LoVo (cell line): Measurements from ENCODE around the gene TNFAIP2.
A peak's percentile ranks its signal among the peaks of the same experiment; 100 is the strongest.

Experiments used
- DNase-seq: peaks from one replicate; pipeline ENCODE4 v3.0.0-alpha.2; 2016; ENCODE audit warnings: low spot score

The TNFAIP2 gene

GRCh38 chr14:103121846-103122584 lies 1.2 kb upstream of the TNFAIP2 start:
- no peak for DNase-seq

- no peak for DNase-seq
Measured at GRCh38 chr14:103122585-103122946, 695 bp upstream of the TNFAIP2 start.

DNA sequence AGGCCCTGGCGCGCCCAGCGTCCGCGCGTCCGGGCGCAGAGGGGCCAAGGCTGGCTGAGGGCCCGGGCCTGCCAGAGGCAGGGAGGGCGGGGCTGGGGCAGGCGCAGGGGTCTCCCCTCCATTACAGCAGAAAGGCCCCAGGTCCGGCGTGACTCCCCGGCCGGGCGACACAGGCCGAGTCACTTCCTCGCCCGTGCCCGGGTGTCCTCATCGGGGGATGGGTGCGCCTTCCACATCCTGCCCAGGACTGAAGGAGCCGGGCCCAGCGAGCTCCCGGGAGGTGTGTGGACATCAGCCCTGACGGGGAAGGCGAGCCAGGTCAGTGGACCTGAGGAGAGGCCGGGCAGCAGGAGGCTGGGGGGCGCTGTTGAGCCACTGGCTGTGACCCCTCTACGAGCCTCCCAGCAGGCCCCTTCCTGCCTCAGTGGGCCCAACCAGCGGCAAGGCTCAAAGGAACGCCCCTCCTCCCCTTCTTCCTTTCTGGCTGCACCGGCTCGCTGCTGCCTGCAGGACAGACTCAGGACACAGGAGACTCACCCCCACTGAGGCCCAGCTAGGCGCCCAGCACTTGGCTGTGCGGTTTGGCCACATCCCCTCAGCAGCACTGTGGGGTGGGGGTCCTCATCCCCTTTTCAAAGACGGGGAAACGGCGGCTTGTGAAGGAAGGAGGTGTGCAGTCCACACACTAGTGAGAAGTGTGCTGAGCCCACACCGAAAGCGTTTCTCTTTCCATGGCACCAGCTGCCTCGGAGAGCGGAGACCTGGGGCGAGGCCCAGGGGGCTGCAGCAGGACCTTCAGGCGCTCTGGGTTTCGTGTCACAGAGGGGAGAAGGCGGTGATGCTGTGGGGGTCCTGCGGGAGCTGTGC lies 606 bp downstream of the TNFAIP2 start:
- no peak for DNase-seq

GRCh38 chr14:103124501-103125001 lies 1.3 kb downstream of the TNFAIP2 start:
- DNase-seq, result no peak

- DNase-seq, result no peak
Measured at GRCh38 chr14:103125098-103126070, 2.1 kb downstream of the TNFAIP2 start.

DNA sequence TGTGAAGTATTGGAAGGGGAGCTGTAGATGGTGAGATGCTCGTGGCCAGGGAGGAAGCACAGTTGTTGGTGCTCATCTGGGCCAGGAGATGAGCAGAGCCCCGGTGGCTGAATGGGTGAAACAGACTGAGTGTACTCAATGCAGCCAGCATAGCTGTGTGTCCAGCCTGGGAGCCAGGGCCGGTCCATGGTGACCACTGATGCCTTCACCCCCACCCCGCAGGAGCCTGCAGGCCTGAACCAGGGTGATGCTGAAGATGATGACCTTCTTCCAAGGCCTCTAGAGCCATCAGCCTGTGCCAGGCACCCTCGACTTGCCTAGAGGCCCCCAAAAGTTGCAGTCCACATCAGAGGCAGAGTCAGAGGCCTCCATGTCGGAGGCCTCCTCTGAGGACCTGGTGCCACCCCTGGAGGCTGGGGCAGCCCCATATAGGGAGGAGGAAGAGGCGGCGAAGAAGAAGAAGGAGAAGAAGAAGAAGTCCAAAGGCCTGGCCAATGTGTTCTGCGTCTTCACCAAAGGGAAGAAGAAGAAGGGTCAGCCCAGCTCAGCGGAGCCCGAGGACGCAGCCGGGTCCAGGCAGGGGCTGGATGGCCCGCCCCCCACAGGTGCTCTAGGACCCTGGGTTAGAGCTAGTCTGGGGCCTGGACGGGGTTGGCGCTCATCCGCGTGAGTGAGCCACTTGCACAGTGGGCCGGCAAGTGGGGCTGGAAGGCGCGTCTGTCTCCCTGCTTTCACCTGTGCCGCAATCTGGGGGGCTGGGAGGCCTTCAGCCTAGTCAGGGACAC lies 3.0 kb downstream of the TNFAIP2 start:
- DNase-seq, result no peak

DNA sequence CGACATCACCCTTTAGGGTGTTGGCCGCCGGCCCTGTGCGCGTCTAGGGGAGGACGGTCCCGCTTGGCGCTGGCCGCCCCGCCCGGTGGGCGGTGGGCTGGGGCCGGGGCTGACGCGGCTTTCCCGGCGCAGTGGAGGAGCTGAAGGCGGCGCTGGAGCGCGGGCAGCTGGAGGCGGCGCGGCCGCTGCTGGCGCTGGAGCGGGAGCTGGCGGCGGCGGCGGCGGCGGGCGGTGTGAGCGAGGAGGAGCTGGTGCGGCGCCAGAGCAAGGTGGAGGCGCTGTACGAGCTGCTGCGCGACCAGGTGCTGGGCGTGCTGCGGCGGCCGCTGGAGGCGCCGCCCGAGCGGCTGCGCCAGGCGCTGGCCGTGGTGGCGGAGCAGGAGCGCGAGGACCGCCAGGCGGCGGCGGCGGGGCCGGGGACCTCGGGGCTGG lies 3.6 kb downstream of the TNFAIP2 start:
- DNase-seq, result peak; percentile 75

DNA sequence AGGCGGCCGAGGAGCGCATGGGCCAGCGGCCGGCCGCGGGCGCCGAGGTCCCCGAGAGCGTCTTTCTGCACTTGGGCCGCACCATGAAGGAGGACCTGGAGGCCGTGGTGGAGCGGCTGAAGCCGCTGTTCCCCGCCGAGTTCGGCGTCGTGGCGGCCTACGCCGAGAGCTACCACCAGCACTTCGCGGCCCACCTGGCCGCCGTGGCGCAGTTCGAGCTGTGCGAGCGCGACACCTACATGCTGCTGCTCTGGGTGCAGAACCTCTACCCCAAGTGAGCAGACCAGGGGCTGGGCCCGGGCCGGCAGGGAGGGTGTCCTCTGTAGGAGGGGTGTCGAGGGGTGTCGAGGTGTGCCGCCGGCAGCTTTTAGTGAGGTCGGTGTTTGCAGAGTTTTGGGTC lies 4.1 kb downstream of the TNFAIP2 start:
- DNase-seq, result no peak

GRCh38 chr14:103127861-103128598 lies 4.8 kb downstream of the TNFAIP2 start:
- DNase-seq, result no peak

GRCh38 chr14:103128631-103129300 lies 5.5 kb downstream of the TNFAIP2 start:
- peak; percentile 39 for DNase-seq

DNA sequence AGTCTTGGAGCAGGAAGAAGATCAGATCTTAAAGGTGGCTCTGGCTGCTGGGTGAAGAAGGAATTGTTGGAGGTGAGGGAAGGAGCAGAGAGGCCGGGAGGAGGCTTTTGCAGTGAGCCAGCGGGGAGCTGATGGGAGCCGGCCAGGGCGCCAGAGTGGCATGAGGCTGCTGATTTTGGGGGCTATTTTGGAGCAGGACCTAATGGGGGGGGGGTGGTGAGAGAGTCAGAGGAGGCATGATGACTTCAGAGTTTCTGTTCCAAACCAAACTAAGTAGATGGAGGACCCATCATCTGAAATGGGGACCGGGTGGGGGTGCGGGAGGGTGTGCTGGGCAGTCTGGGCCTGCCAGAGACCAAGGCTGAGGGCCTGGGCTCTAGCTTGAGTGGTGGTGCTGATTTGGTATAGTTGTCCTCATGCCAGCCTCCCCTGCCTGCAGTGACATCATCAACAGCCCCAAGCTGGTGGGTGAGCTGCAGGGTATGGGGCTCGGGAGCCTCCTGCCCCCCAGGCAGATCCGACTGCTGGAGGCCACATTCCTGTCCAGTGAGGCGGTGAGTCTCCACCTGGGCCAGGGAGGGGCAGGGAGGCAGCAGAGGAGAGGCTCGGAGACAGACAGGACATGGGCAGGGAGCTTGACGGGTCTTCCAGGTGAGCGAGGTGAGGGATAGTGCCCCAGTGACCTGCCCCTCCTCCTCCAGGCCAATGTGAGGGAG lies 6.2 kb downstream of the TNFAIP2 start:
- no peak for DNase-seq

DNA sequence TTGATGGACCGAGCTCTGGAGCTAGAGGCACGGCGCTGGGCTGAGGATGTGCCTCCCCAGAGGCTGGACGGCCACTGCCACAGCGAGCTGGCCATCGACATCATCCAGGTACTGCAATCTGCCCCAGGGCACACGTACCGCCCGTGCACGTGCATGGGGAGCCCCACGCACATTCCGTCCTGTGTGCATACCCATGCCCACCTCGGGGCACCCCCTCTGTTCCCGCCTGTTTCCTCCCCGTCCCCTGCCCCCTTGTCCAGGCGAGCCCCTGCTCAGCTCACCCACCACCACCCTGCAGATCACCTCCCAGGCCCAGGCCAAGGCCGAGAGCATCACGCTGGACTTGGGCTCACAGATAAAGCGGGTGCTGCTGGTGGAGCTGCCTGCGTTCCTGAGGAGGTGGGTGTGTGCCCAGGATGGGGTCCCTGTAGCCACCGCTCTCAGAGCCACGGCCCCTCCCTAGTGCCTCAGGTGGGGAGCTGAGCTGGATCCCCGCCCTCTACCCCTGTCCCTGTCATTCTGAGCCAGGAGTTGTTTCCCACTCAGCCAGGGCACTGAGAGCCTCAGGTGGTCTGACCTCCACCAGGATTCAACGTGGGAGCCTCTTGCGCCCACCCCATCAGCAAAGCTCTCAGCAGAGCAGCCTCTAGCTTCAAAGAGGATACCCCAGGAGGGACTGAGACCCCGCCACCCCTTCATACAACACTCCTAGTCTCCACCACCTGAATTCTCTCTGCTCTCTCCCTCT lies 6.9 kb downstream of the TNFAIP2 start:
- DNase-seq, result no peak

DNA sequence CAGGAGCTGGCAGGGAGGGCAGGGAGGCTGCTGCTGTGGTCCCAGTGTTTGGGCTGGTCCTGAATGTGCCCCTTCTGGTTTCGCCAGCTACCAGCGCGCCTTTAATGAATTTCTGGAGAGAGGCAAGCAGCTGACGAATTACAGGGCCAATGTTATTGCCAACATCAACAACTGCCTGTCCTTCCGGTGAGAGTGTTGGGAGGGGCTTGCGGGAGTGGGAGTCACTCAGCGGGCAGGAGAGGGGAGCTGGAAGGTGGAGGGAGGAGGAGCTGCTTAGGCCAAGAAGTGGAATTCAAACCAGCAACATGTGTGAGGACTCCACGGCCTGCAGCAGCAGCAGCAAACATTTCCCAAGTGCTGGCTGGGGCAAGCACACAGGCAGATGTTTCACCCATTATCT lies 7.7 kb downstream of the TNFAIP2 start:
- no peak for DNase-seq

GRCh38 chr14:103131580-103131979 lies 8.3 kb downstream of the TNFAIP2 start:
- DNase-seq, result no peak

- no peak for DNase-seq
Measured at GRCh38 chr14:103132381-103133209, 9.3 kb downstream of the TNFAIP2 start.

GRCh38 chr14:103133210-103134140 lies 10.2 kb downstream of the TNFAIP2 start:
- no peak for DNase-seq
